ENCODE measurements around the gene ARHGAP24. TPM values are rescaled to one million over a fixed set of nuclear protein-coding genes. Genes with fewer than 3 reads are reported as not detected.

ARHGAP24 gene
- total and polyA plus RNA-seq, 3 experiments from 2014 or later = not detected

DNA sequence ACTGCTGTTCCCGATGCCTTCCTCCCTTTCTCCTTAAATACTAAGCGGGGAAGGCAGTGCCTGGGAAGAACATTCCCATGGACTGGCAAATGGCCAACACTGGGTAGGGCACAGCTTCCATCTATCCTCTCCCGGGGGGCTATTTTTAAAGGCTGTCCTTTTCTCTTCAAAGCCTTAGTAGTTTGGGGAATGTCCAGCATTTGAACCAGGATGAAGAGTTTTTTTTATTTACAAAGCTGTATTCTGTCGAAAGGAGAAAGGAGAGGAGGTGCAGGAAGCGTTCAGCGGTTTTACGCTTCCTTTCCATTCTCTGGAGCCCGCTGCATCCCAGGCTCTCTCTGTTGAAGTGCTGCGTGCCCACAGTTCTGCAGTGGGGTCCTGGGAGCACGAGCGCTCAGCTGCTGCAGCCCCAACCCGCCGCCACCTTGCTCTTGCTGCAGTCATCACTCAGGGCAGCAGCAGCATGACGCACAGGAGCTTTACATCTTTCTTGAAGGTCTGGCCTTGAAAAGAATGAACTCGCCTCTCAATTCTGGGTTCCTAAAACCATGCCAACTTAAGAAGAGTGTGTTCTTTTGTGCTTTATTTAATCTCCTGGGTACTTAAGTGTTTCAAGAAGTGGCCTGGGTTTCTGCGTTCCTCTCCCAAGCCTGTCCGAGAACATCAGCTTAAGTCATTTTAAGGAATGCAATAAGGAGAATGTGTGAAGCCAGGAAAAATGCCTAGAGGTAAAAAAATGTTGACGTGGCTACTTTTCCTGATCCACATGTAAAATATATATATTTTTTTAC, 457.7 kb downstream of the ARHGAP24 start:
- H3K27me3 Mint-ChIP-seq = peaks cover 0 to 2% of the 10 kb centered on the region in 2 donors

DNA sequence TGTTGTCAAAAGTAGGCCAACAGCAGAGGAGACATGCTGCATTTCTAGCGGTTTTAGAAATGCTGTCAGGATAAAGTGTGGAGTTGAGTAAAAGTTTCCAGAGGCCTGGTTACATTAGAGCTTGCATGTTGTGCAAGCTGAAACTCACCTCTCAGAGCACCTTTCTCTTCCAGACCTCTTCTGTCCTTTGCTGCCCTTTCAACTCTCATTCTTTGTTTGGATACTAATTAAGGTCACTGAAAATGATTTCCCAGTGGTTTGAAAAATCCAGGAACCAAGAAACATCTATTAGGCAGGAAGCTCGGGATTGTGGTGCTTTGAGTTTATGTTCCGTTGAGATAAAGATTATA, 458.3 kb downstream of the ARHGAP24 start:
- no peaks in the 10 kb centered on the region for H3K4me1 Mint-ChIP-seq
- CTCF ChIA-PET = no interaction called here
- H3K36me3 Mint-ChIP-seq = no peaks in the 10 kb centered on the region
- peaks cover 0 to 4% (median 0%) of the 10 kb centered on the region in 5 donors for H3K9me3 Mint-ChIP-seq
- Histone ChIP-seq H3K36me3 (ENCODE audit: insufficient read depth, low read length) (no peaks in the 10 kb centered on the region), H3K4me3 (ENCODE audit: low read length) (no peak overlapping the region), H3K27ac (ENCODE audit: low read depth, low read length) (no peak overlapping the region), H3K27me3 (ENCODE audit: insufficient read depth, low read length, poor library complexity, severe bottlenecking) (no peaks in the 10 kb centered on the region), H3K9me3 (ENCODE audit: low read length) (no peaks in the 10 kb centered on the region), H3K4me1 (ENCODE audit: insufficient read depth, low read length) (no peaks in the 10 kb centered on the region)
- no peak overlapping the region for H3K4me3 Mint-ChIP-seq
- H3K27me3 Mint-ChIP-seq = peaks cover 0 to under 1% of the 10 kb centered on the region in 2 donors
- POLR2A ChIA-PET = no interaction called here
- DNase-seq = no peak
- no peak overlapping the region for H3K27ac Mint-ChIP-seq

More for the DNA sequence above, 457.7 kb downstream of the ARHGAP24 start:
- H3K36me3 ChIP-seq (ENCODE audit: insufficient read depth, low read length) = no peaks in the 10 kb centered on the region
- no peak overlapping the region for H3K27ac Mint-ChIP-seq
- H3K4me3 ChIP-seq (ENCODE audit: low read length) = no peak overlapping the region
- no peaks in the 10 kb centered on the region for H3K9me3 ChIP-seq (ENCODE audit: low read length)
- no peaks in the 10 kb centered on the region for H3K27me3 ChIP-seq (ENCODE audit: insufficient read depth, low read length, poor library complexity, severe bottlenecking)
- no peak overlapping the region for H3K27ac ChIP-seq (ENCODE audit: low read depth, low read length)
- no peaks in the 10 kb centered on the region for H3K4me1 Mint-ChIP-seq
- H3K4me3 Mint-ChIP-seq = no peak overlapping the region
- H3K4me1 ChIP-seq (ENCODE audit: insufficient read depth, low read length) = no peaks in the 10 kb centered on the region
- H3K36me3 Mint-ChIP-seq = no peaks in the 10 kb centered on the region
- H3K9me3 Mint-ChIP-seq = peaks cover 0 to 4% (median 2%) of the 10 kb centered on the region in 5 donors
- POLR2A ChIA-PET = no interaction called here
- CTCF ChIA-PET = no interaction called here
- no peak for DNase-seq

- H3K4me3 Mint-ChIP-seq = no peak overlapping the region
- Histone ChIP-seq H3K36me3 (ENCODE audit: insufficient read depth, low read length) (no peaks in the 10 kb centered on the region), H3K4me1 (ENCODE audit: insufficient read depth, low read length) (no peaks in the 10 kb centered on the region), H3K4me3 (ENCODE audit: low read length) (no peak overlapping the region), H3K27me3 (ENCODE audit: insufficient read depth, low read length, poor library complexity, severe bottlenecking) (no peaks in the 10 kb centered on the region), H3K9me3 (ENCODE audit: low read length) (no peaks in the 10 kb centered on the region), H3K27ac (ENCODE audit: low read depth, low read length) (no peak overlapping the region)
- H3K4me1 Mint-ChIP-seq = no peaks in the 10 kb centered on the region
- H3K27ac Mint-ChIP-seq = no peak overlapping the region
- peaks cover 0 to 2% (median 0%) of the 10 kb centered on the region in 5 donors for H3K9me3 Mint-ChIP-seq
- no peaks in the 10 kb centered on the region for H3K27me3 Mint-ChIP-seq
- H3K36me3 Mint-ChIP-seq = no peaks in the 10 kb centered on the region
- DNase-seq = no peak
- CTCF ChIA-PET = no interaction called here
- POLR2A ChIA-PET = no interaction called here
Observed at GRCh38 chr4:85937507-85937906, 462.6 kb downstream of the ARHGAP24 start.

DNA sequence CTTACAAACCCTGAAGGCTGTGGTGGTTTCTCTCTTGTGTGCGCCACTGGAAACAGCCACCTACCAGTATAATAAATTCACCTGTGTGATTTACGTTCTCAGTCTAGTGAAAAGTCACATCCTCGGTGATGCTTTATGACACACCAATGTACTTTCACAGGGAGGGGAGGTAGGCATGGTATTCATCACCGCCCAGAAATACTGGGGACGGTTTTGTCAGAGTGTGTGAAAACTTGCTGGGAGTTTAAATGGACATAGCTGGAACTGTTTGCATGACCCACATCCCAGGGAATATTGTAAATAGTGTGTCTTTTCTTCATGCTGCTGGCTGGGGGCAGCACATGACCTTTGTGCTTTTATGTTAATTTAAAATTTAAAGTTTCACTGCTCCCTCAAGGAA, 463.1 kb downstream of the ARHGAP24 start:
- no peaks in the 10 kb centered on the region for H3K4me1 Mint-ChIP-seq
- Histone ChIP-seq H3K9me3 (ENCODE audit: low read length) (no peaks in the 10 kb centered on the region), H3K27me3 (ENCODE audit: insufficient read depth, low read length, poor library complexity, severe bottlenecking) (no peaks in the 10 kb centered on the region), H3K36me3 (ENCODE audit: insufficient read depth, low read length) (no peaks in the 10 kb centered on the region), H3K4me3 (ENCODE audit: low read length) (no peak overlapping the region), H3K4me1 (ENCODE audit: insufficient read depth, low read length) (no peaks in the 10 kb centered on the region), H3K27ac (ENCODE audit: low read depth, low read length) (no peak overlapping the region)
- POLR2A ChIA-PET = no interaction called here
- no peak for DNase-seq
- no peaks in the 10 kb centered on the region for H3K36me3 Mint-ChIP-seq
- no peak overlapping the region for H3K27ac Mint-ChIP-seq
- H3K9me3 Mint-ChIP-seq = peaks cover 0 to 2% (median 0%) of the 10 kb centered on the region in 5 donors
- H3K4me3 Mint-ChIP-seq = no peak overlapping the region
- no peaks in the 10 kb centered on the region for H3K27me3 Mint-ChIP-seq
- CTCF ChIA-PET = no interaction called here

- H3K4me1 Mint-ChIP-seq = no peaks in the 10 kb centered on the region
- CTCF ChIA-PET = no interaction called here
Observed at GRCh38 chr4:85938902-85939301, 464.0 kb downstream of the ARHGAP24 start.

GRCh38 chr4:85939595-85939994, 464.6 kb downstream of the ARHGAP24 start:
- Mint-ChIP-seq H3K9me3 (peaks cover 0 to 7% (median 3%) of the 10 kb centered on the region in 5 donors), H3K27ac (no peak overlapping the region), H3K36me3 (no peaks in the 10 kb centered on the region), H3K27me3 (no peaks in the 10 kb centered on the region), H3K4me1 (no peaks in the 10 kb centered on the region), H3K4me3 (no peak overlapping the region)
- no peak for DNase-seq
- Histone ChIP-seq H3K4me3 (ENCODE audit: low read length) (no peak overlapping the region), H3K9me3 (ENCODE audit: low read length) (no peaks in the 10 kb centered on the region), H3K4me1 (ENCODE audit: insufficient read depth, low read length) (no peaks in the 10 kb centered on the region), H3K27ac (ENCODE audit: low read depth, low read length) (no peak overlapping the region), H3K27me3 (ENCODE audit: insufficient read depth, low read length, poor library complexity, severe bottlenecking) (no peaks in the 10 kb centered on the region), H3K36me3 (ENCODE audit: insufficient read depth, low read length) (no peaks in the 10 kb centered on the region)
- CTCF ChIA-PET = no interaction called here
- POLR2A ChIA-PET = no interaction called here

More at GRCh38 chr4:85938902-85939301, 464.0 kb downstream of the ARHGAP24 start:
- H3K9me3 ChIP-seq (ENCODE audit: low read length) = no peaks in the 10 kb centered on the region
- POLR2A ChIA-PET = no interaction called here
- no peaks in the 10 kb centered on the region for H3K27me3 ChIP-seq (ENCODE audit: insufficient read depth, low read length, poor library complexity, severe bottlenecking)
- Mint-ChIP-seq H3K4me3 (no peak overlapping the region), H3K27ac (no peak overlapping the region), H3K27me3 (no peaks in the 10 kb centered on the region), H3K9me3 (peaks cover 0 to 2% (median 1%) of the 10 kb centered on the region in 5 donors), H3K36me3 (no peaks in the 10 kb centered on the region)
- DNase-seq = no peak
- H3K4me3 ChIP-seq (ENCODE audit: low read length) = no peak overlapping the region
- H3K4me1 ChIP-seq (ENCODE audit: insufficient read depth, low read length) = no peaks in the 10 kb centered on the region
- H3K36me3 ChIP-seq (ENCODE audit: insufficient read depth, low read length) = no peaks in the 10 kb centered on the region
- no peak overlapping the region for H3K27ac ChIP-seq (ENCODE audit: low read depth, low read length)

DNA sequence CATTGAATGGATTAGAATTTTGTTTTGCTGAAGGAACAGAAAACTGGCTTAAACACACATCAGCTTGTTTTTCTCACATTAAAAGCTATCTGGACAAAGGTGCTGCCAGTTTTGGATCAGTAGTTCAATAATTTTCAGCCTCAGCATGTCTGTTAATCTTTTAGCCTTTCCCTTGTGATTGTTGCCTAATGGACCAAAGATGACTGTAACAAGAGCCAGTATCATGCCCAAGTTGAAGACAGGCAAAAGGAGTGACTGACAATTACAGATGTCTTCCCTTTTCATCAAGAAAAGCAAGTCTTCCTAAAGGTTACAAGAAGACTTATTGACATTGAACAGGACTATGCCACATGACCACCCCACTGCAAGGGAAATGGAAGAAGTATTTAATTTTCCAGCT, 465.2 kb downstream of the ARHGAP24 start:
- ChIA-PET POLR2A (no interaction called here), CTCF (no interaction called here)
- no peaks in the 10 kb centered on the region for H3K27me3 ChIP-seq (ENCODE audit: insufficient read depth, low read length, poor library complexity, severe bottlenecking)
- no peaks in the 10 kb centered on the region for H3K36me3 ChIP-seq (ENCODE audit: insufficient read depth, low read length)
- no peaks in the 10 kb centered on the region for H3K36me3 Mint-ChIP-seq
- H3K4me1 Mint-ChIP-seq = no peaks in the 10 kb centered on the region
- H3K4me3 ChIP-seq (ENCODE audit: low read length) = no peak overlapping the region
- H3K9me3 Mint-ChIP-seq = peaks cover 0 to 7% (median 3%) of the 10 kb centered on the region in 5 donors
- H3K27ac ChIP-seq (ENCODE audit: low read depth, low read length) = no peak overlapping the region
- DNase-seq = no peak
- H3K4me1 ChIP-seq (ENCODE audit: insufficient read depth, low read length) = no peaks in the 10 kb centered on the region
- no peaks in the 10 kb centered on the region for H3K9me3 ChIP-seq (ENCODE audit: low read length)
- no peak overlapping the region for H3K27ac Mint-ChIP-seq
- no peaks in the 10 kb centered on the region for H3K27me3 Mint-ChIP-seq
- H3K4me3 Mint-ChIP-seq = no peak overlapping the region

DNA sequence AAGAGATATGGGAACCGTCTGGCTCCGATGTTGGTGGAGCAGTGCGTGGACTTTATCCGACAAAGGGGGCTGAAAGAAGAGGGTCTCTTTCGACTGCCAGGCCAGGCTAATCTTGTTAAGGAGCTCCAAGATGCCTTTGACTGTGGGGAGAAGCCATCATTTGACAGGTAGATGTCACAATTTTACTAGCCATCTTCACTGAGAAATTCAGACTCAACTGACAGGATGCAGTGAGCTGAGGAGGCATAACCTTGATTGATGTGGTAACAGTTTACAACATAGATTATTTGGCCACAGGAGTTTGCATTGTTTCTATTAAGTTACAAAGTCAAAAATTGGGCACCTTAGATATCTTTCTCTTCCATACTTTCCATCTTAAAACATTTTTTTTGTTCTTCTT, 467.2 kb downstream of the ARHGAP24 start:
- Mint-ChIP-seq H3K36me3 (no peaks in the 10 kb centered on the region), H3K4me3 (no peak overlapping the region), H3K27me3 (no peaks in the 10 kb centered on the region), H3K4me1 (no peaks in the 10 kb centered on the region), H3K27ac (no peak overlapping the region), H3K9me3 (peaks cover 0 to 9% (median 3%) of the 10 kb centered on the region in 5 donors)
- H3K4me1 ChIP-seq (ENCODE audit: insufficient read depth, low read length) = no peaks in the 10 kb centered on the region
- no peaks in the 10 kb centered on the region for H3K9me3 ChIP-seq (ENCODE audit: low read length)
- H3K4me3 ChIP-seq (ENCODE audit: low read length) = no peak overlapping the region
- POLR2A ChIA-PET = no interaction called here
- H3K27ac ChIP-seq (ENCODE audit: low read depth, low read length) = no peak overlapping the region
- CTCF ChIA-PET = no interaction called here
- H3K36me3 ChIP-seq (ENCODE audit: insufficient read depth, low read length) = no peaks in the 10 kb centered on the region
- DNase-seq = no peak
- H3K27me3 ChIP-seq (ENCODE audit: insufficient read depth, low read length, poor library complexity, severe bottlenecking) = no peaks in the 10 kb centered on the region
